H1 (cell line): ENCODE data around the gene RASSF5. TPM values are rescaled to one million over a fixed set of nuclear protein-coding genes. Genes with fewer than 3 reads are reported as not detected.
A peak's percentile ranks its signal among the peaks of the same experiment; 100 is the strongest.

ENCODE experiments used
- ASH2L ChIP-seq: fragments of 200-600, 300-600 bp; sonication (generic); IDR thresholded peaks from one replicate; pipeline ENCODE4 v1.7.1; 2017; ENCODE audit warnings: low read length
- BACH1 ChIP-seq: IDR thresholded peaks from 2 replicates; pipeline ENCODE4 v1.6.1; 2012; ENCODE audit warnings: low read length, improper control_type of control experiment
- BCL11A ChIP-seq, 2 experiments: IDR thresholded peaks; one replicate each; pipeline ENCODE4 v1.6.1; 2011; ENCODE audit warnings: low read depth in 2 of 2, low read length in 2 of 2, mild to moderate bottlenecking in 2 of 2
- CBX8 ChIP-seq: fragments of 300-800, 300-1000 bp; sonication (generic); IDR thresholded peaks from 2 replicates; pipeline ENCODE4 v1.7.1; 2016; ENCODE audit warnings: low read depth, low read length, borderline replicate concordance
- EZH2 ChIP-seq: fragments of 200-600 bp; sonication (generic); IDR thresholded peaks from 2 replicates; pipeline ENCODE4 v1.7.1; 2012; ENCODE audit warnings: low read depth, mild to moderate bottlenecking, moderate library complexity, low read length, inconsistent platforms; ENCODE audit not compliant: severe bottlenecking
- FOSL1 ChIP-seq: IDR thresholded peaks from 2 replicates; pipeline ENCODE4 v1.6.1; 2011; ENCODE audit warnings: mild to moderate bottlenecking, low read depth, low read length, moderate library complexity; ENCODE audit not compliant: insufficient read depth
- GABPA ChIP-seq: IDR thresholded peaks from 2 replicates; pipeline ENCODE4 v1.6.1; 2011; ENCODE audit warnings: mild to moderate bottlenecking, low read length, moderate library complexity, borderline replicate concordance; ENCODE audit not compliant: insufficient read depth
- GTF2F1 ChIP-seq: IDR thresholded peaks from 2 replicates; pipeline ENCODE4 v1.6.1; 2012; ENCODE audit warnings: low read depth, low read length, improper control_type of control experiment, borderline replicate concordance
- KDM1A ChIP-seq: fragments of 200-600, 300-600 bp; sonication (generic); IDR thresholded peaks from 2 replicates; pipeline ENCODE4 v1.7.1; 2016; ENCODE audit warnings: mild to moderate bottlenecking, low read length, borderline replicate concordance
- MAFK ChIP-seq: IDR thresholded peaks from 2 replicates; pipeline ENCODE4 v1.6.1; 2012; ENCODE audit warnings: low read depth, mild to moderate bottlenecking, improper control_type of control experiment, low read length
- NRF1 ChIP-seq: IDR thresholded peaks from 2 replicates; pipeline ENCODE4 v1.6.1; 2011; ENCODE audit warnings: mild to moderate bottlenecking, low read depth, low read length, improper control_type of control experiment
- POLR2AphosphoS5 ChIP-seq: IDR thresholded peaks from 2 replicates; pipeline ENCODE4 v1.6.1; 2011; ENCODE audit warnings: low read depth, low read length
- RAD21 ChIP-seq, 2 experiments: IDR thresholded peaks in 1 of 2; conservative IDR thresholded peaks in 1 of 2; 2 replicates each; pipeline ENCODE4 v1.6.1; 2011; ENCODE audit warnings: low read depth in 2 of 2, low read length in 2 of 2, improper control_type of control experiment in 1 of 2, inconsistent platforms in 1 of 2, mild to moderate bottlenecking in 1 of 2, moderate library complexity in 1 of 2
- RFX5 ChIP-seq: IDR thresholded peaks from 2 replicates; pipeline ENCODE4 v1.6.1; 2011; ENCODE audit warnings: low read depth, low read length, improper control_type of control experiment, borderline replicate concordance
- RNF2 ChIP-seq: fragments of 200-900, 300-1000 bp; sonication (generic); IDR thresholded peaks from 2 replicates; pipeline ENCODE4 v1.7.1; 2016; ENCODE audit warnings: borderline replicate concordance, low read depth, mild to moderate bottlenecking, antibody characterized with exemption, low read length; ENCODE audit not compliant: poor library complexity, severe bottlenecking; ENCODE audit errors: missing control alignments
- RXRA ChIP-seq: IDR thresholded peaks from 2 replicates; pipeline ENCODE4 v1.6.1; 2011; ENCODE audit warnings: low read depth, mild to moderate bottlenecking, low read length, moderate library complexity; ENCODE audit not compliant: insufficient read depth
- SAP30 ChIP-seq: fragments of 300-600 bp; sonication (generic); IDR thresholded peaks from 2 replicates; pipeline ENCODE4 v1.7.1; 2012; ENCODE audit warnings: low read length, moderate library complexity, mild to moderate bottlenecking, inconsistent platforms; ENCODE audit not compliant: insufficient read depth, insufficient replicate concordance
- SIX5 ChIP-seq: IDR thresholded peaks from 2 replicates; pipeline ENCODE4 v1.6.1; 2011; ENCODE audit warnings: mild to moderate bottlenecking, low read depth, low read length
- TAF7 ChIP-seq: optimal IDR thresholded peaks from 2 replicates; pipeline ENCODE3; 2011; ENCODE audit warnings: low read depth, mild to moderate bottlenecking, inconsistent platforms, low read length, moderate library complexity, borderline replicate concordance
- TBP ChIP-seq: IDR thresholded peaks from 2 replicates; pipeline ENCODE4 v1.6.1; 2011; ENCODE audit warnings: low read depth, low read length, improper control_type of control experiment
- TCF12 ChIP-seq: IDR thresholded peaks from 2 replicates; pipeline ENCODE4 v1.6.1; 2011; ENCODE audit warnings: low read depth, mild to moderate bottlenecking, low read length
- ZNF274 ChIP-seq: IDR thresholded peaks from 2 replicates; pipeline ENCODE4 v1.7.0; 2012; ENCODE audit warnings: low read length, borderline replicate concordance; ENCODE audit errors: extremely low read depth
- polyA plus RNA-seq, 7 experiments: library from polyadenylated mRNA; depleted of rRNA in 3 of 7; stranded (reverse) in 5 of 7; unstranded in 2 of 7; fragments of >200 nt in 5 of 7; fragments of 200-250 nt in 2 of 7; gene quantifications; 1 replicate in 5 of 7; 2 replicates in 1 of 7; 4 replicates in 1 of 7; pipeline versions ENCODE4 v1.2.1 to v1.2.3, GENCODE V29; 2011 to 2013; ENCODE audit warnings: missing spikeins in 2 of 7, mixed read lengths in 2 of 7
- total RNA-seq: library from RNA; stranded (reverse); fragmentation: NEBNext Ultra II Directional; extraction: Animal tissue kit (Norgen Biotek cat#: 25700); gene quantifications from 2 replicates; pipeline ENCODE4 v1.2.1, GENCODE V29; 2021
- TF ChIP-seq, protein P1 (sequence below): IDR thresholded peaks from 2 replicates; pipeline ENCODE4 v1.6.1; 2011; ENCODE audit warnings: low read length, improper control_type of control experiment

The RASSF5 gene
- total and polyA plus RNA-seq, 2 of the 8 experiments (the other 6 are each of a cell fraction or from before 2014, with no cell fraction given), result 0.82 to 1.8 TPM

DNA sequence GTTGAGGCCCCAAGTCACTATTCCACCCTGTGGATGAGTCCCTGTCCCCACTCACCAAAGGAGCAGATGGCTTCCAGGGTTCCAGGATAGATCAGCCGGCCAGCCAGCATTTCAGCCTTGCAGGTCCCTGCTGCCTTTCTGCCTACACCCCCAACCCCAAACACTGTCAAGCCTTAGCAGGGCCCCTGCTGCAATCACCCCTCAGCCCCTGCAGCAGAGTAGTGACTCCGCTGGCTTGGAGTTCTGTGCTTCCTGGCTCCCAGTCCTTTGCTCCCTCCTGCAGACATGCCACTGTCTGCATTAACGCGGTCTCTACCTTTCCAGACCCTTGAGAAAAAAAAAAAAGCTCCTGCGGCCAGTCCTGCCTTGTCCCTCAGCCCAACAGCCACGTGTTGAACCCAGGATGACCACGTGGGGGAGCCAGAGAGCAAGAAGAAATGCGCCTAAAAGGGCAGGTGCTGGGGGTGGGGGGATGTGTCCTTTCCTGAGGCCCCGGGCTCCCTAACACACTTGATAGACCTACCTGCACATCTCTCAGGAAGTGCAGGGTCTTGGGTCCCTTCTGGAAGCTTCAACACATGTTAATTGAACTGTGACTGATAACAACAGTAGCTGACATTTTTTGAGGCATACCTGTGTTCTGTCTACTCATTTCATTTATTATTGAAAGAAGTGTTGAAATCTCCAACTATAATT lies 37.4 kb downstream of the RASSF5 start (continued):
- TF ChIP-seq ASH2L (no peak), TBP (no peak), POLR2AphosphoS5 (no peak), RFX5 (no peak), BCL11A (IDR thresholded peaks at IDR 0.05; ENCODE audit: low read depth in 2 of 2, low read length in 2 of 2) (no peak), RNF2 (no peak), RAD21 (IDR thresholded peaks at IDR 0.05 in 1 of 2, conservative IDR thresholded peaks at IDR 0.05 in 1 of 2; ENCODE audit: low read depth in 2 of 2, low read length in 2 of 2) (peak; percentile 80 to 88), MAFK (no peak), RXRA (no peak), GTF2F1 (no peak), SAP30 (no peak), KDM1A (no peak), CBX8 (no peak), TAF7 (no peak), ZNF274 (no peak), GABPA (no peak), EZH2 (no peak), BACH1 (no peak), FOSL1 (no peak), TCF12 (0 out of 2 replicates have a peak, but pooled peaks have one; percentile 63), SIX5 (no peak), NRF1 (no peak)
- TF ChIP-seq, protein P1, sequence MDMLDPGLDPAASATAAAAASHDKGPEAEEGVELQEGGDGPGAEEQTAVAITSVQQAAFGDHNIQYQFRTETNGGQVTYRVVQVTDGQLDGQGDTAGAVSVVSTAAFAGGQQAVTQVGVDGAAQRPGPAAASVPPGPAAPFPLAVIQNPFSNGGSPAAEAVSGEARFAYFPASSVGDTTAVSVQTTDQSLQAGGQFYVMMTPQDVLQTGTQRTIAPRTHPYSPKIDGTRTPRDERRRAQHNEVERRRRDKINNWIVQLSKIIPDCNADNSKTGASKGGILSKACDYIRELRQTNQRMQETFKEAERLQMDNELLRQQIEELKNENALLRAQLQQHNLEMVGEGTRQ, result peak; percentile 72
